Femur (tissue), 1 donor: ENCODE data around the gene PRELID3B.
"Not testable (repeated sequence)": the region's sequence is repeated elsewhere in the genome, so short reads cannot be mapped to it uniquely, and the experiment has no call there.

Source experiments
- DNase-seq: peaks from one replicate; pipeline ENCODE4 v3.0.0-alpha.2; 2017

Gene PRELID3B

DNA sequence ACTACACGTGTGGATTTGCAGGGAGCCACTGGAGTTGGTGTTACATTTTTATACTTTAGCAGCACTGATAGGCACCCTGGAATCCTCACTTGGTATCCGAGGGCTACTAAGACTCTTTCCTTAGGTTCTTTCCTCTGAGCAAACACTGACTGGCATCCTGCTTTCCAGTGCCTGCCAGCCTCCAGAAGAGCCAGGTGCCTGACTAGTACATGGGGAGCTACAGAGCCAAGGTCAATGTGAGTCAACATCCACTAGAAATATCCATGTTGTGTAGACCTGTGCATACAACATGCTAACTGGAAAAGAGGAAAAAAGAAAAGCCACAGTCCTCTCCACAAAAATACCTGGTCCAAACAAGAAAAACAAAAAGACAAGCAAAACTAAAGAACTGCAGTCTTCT lies 17.5 kb downstream of the PRELID3B start:
- DNase-seq, result no peak

DNA sequence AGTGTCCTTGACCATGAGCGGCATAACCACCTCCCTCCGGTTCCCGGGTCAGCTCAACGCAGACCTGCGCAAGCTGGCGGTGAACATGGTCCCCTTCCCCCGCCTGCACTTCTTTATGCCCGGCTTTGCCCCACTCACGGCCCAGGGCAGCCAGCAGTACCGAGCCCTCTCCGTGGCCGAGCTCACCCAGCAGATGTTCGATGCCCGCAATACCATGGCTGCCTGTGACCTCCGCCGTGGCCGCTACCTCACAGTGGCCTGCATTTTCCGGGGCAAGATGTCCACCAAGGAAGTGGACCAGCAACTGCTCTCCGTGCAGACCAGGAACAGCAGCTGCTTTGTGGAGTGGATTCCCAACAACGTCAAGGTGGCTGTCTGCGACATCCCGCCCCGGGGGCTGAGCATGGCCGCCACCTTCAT lies 18.5 kb downstream of the PRELID3B start:
- DNase-seq, result no peak

DNA sequence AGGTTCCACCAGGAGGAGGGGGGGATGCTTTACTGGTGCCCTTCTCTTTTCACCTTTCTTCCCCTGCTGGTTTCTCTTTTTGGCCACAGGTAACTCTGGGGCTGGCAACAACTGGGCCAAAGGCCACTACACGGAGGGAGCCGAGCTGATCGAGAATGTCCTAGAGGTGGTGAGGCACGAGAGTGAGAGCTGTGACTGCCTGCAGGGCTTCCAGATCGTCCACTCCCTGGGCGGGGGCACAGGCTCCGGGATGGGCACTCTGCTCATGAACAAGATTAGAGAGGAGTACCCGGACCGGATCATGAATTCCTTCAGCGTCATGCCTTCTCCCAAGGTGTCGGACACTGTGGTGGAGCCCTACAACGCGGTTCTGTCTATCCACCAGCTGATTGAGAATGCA lies 19.0 kb downstream of the PRELID3B start:
- no peak for DNase-seq

DNA sequence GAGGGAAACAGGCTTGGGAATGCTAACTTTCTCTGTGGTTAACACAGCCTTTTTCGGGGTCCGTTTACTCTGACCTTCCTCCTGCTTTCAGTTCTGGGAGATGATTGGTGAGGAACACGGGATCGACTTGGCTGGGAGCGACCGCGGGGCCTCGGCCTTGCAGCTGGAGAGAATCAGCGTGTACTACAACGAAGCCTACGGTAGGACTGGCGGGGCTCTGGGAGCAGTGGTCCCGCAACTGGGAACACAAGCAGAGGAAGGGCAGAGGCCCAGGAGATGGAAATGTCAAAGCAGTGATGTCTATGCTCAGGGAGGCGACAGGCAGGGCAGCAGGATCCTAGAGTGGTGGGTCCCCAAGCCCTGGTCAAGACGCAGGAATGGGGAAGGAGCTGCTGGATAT lies 19.8 kb downstream of the PRELID3B start:
- no peak for DNase-seq

DNA sequence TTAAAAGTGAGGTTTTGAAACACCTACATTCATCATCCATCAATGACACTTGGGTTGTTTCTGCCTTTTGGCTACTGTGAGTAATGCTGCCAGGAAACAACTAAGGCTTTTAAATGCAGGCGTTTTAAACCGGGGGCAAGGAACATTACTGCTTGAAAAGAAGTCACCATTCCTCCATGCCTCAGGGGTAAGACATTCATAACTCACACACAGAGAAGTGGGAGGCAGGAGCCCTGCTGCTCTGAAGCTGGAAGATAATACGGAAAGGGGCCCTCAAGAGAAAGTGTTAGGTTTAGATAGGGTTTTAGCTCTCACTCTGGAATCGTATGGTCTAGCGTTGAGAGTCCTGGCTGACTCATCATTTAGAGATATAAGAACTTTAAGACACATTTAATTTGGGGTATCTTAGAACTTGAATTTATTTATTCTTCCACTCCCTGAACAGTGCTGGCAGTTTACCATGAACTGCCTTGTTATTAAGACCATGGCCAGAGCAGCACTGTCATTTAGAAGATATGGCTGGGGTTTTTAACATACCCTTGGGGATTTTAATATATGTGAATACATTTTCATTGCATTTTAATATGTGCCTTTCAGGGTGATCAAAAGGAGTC lies 21.5 kb downstream of the PRELID3B start:
- DNase-seq, result no peak

DNA sequence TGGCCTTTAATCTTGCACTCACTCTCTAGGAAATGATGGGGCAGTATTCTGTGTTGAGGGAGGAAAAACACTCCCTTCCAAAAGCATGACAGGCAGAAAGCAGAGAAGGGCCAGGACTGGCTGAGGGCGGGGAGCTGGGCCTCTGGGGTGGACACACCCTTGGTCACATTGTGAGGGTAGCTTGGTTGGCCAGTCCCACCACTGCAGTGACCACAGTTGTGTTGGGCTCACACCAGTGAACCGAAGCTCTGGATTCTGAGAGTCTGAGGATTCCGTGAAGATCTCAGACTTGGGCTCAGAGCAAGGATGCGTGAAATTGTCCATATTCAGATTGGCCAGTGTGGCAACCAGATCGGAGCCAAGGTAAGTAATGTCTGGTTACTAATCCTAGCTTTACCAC lies 23.4 kb downstream of the PRELID3B start, which contains the start of gene TUBB1:
Gene TUBB1 (plus strand): TSS at position 213 of the 400 bp plus-strand sequence. CDS start 94 bp downstream, at position 307.
- DNase-seq, result peak; percentile 66

DNA sequence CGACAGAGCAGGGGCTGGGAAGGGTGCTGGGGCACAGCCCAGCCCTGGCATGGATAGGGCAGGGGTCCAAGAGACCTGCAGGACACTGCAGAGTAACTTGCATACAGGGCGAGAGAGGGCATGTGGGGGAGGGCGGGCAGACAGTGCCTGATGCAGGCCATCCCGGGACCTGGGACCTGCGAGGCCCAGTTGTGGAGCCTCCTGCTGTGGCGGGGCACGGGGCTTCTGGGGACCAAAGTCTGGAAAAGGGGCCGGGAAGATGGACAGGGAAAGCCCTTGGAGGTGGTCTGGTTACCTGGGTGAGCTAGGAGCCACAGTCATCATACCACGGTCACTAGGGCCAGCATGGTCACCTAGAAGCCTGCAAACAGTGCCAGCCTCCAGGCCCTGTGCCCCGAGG lies 23.8 kb downstream of the PRELID3B start:
- DNase-seq, result no peak

DNA sequence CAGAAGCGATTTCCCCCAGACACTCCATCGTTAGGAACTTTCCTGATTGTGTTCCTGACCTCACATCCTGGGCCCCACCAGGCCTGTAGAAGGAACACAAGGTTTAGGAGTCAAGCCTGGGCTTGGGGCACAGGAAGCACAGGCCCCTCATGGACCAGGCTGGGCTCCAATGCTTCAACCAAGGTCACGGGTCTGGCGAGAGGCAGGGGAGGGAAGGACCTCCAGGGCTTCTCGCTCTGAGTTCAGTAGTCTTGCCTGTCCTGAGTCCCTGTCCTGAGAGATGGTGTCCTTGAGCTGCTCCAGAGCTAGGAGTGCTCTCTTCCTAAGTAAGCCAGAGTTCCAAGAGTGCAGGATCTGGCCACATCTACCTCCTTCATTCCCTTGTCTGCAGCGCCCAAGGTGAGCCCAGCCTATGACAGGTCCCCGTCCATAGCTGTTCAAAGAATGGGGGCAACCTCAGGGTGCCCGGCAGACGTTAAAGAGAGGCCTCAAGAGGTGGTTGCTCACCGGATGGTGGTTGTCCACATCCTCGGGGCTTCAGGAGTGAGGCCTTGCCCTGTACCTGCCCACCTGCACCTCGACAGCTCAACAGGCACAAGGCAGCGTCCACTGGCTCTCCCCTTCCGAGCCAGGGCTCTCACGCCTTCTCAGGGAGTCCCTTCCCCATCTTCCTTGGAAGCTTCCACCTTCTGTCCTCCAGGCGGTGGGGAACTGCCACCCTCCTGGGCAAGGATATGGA lies 24.9 kb downstream of the PRELID3B start:
- DNase-seq, result no peak

DNA sequence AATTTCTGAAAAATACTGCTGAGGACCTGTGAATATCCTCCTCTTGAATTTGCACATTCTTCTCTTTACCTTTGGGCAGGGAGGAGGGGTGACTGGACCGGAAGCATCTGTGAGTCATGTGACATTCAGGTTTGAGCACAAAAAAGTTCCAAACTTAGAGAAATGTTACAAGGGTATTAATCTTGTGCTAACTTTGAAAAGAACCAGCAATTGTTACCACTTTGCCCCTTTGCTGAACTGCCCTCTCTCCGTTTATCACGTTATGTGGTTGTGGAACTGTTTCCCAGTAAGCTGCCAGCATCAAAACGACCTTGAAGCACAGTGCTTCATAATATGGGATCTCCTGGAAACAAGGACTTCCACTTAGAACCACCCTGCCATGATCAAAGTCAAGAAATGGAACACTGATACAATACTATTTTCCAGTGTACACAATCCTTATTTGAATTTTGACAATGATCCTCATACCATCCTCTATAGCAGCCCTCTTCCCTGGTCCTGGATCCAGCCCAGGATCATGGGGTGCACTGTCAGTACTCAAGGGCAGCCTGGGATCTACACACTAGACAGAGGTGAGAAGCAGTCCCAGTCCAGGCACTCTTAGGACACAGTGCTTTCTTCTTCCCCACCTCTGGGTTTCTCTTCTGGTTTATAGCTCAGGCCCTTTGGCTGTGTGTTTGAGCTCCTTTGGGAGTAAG lies 25.6 kb downstream of the PRELID3B start:
- DNase-seq, result no peak

DNA sequence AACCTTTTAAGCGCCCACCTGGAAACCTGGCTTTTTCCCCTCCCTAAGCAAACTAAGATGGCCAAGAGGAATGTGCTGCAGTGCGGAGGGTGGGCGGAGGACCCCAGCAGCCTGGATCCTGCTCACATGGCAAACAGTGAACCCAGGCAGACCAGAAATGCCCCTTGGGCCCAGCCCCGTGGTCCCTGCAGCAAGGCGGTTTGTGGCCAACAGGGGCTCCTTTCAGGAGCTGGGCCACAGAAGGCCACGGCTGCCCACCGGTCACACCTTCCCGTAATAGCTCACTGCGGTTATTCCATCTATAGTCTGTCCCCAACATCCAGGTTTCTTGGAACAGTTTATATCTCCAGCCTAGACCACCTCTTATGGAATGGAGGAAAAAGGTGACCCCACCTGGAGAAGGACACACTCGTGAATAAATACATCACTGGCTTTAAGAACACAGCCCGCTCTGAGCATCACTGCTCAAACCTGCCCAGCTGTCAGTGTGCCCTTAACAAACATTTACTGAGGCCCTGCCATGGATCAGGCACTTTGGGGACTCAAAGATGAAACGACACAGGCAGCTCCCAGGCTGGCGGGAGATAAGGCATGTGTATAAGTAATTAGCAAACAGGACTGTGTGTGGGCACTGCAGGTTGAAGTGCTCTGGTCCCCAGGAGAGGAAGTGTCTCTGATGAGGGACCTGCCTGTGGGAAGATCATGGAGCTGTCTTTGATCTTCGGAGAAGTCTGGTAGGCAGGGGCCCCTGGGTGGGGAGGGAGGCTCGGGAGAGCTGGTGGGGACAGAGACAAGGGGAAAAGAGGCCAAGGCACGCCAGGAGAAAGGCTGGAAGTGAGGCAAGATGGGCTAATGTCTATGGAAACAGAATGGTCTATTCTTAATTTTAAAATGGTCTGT lies 26.5 kb downstream of the PRELID3B start:
- DNase-seq, result no peak

DNA sequence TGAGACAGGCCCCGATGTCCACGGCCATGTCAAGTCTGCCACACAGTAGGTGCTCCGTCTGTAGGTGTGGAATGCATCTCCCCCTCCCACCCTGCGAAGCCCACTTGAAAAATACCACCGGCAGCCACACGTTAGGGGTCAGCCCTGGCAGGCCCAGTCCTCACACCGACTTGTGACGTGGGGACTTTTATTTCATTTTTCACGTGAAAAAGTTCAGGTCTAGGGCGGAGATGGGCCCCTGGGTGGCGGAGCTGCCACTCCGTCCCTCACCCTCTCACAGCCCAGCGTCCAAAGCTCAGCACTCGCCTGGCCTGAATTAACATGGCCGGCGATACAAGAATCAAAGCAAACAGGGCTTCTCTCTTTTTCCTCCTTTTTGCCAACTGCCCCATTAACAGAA lies 27.2 kb downstream of the PRELID3B start:
- no peak for DNase-seq

DNA sequence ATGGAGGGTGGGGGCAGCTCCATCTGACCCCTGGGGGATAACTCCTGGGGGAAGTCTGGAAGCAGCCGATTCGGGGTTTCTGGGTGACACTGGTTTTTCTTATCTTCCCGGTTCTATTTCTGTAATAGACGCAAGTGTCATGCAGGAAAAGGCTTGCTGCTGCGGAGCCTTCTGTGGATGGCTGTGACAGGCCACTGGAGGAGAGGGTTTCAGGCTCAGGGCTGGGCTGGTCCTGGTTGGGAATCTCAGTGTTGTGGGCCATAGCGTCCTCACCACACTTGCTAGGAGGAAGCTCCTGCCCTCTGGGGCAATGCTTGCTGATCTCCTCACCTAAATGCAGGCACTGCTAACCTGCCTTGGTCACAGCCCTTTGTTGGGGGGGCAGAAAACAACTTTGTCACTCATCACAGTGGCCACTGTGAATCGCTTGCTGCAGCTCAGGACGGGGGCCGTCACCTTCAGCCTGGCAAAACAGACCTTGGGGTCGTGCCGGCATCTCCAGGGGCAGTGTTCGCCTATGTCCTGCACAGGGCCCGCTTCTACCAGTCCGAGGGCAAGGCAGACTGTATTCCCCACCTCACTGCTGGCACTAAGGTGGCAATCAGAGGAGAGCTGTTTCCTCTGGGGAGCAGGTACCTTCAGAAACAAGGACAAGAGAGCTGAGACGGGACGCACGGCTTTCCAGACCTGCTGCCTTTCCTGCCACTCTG lies 27.8 kb downstream of the PRELID3B start:
- no peak for DNase-seq

DNA sequence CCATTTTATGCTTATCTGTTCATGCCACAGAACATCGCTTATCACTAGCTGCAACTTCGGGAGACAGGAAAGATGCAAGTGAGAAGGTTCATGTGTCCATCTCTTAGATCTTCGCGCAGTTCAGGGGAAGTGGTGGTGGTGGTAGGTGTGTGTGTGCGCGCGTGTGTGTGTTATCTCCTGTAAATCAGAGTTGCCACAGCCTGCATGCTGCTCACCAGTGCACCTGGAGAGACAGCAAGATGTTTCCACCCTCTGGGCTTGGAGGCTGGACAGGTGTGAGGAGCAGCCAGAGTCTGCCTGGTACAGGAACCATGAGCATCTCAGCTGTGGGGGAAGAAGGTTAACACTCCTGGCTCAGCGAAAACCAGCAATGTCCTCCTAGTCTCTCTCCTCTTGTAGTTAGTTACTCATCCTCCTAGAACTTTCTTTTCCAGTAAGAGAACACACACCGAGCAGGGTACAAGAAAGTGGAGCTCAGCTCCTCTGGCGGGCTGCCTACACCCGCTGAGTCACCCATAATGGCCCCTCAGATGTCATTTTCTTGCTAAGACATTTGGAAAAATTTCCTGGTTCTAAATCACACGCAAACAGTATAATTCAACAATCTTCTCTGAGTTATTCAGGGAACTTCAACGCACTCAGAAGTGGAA lies 28.5 kb downstream of the PRELID3B start:
- DNase-seq, result no peak

DNA sequence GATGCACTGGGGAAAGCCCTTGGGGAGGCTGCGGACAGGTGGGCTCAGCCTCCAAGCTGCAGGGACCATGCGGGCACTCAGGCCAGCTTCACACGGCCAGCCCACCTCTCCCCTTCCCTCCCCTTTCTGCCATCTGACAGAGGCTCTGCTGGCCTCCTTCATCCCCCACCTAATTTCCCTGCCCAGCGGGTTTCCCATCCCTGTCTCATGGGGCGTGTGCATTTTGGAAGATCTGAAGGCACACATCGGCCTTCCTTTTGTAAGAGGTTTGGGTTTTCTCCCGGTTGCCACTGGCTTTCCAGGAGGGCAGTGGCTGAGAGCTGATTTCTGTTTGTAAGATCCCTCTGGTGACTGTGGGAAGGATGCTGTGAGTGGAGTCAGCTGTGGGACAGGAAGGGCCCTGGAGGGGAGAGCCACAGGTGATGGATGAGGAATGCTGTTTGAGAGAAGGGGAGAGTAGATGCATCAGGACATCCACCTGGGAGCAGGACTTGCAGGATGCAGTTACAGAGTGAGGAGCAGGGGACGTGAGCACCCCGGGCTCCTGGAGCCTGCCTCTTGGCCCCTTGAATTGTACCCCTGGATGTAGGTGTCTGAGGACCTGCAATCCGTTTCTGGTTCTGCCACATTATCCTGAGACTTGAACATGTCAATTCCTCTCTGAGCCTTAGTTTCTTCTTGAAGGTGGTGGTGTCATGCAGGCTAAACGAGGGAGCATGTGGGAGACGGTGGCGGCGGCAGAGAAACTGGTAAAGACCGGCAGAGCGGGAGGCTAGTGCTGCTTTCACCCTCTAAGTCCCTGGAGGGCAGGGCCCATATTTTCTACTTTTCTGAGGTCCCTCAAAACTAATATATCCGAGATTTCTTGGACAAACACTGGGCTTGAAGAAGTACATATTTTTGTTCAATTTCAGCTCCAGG lies 29.3 kb downstream of the PRELID3B start:
- no peak for DNase-seq

DNA sequence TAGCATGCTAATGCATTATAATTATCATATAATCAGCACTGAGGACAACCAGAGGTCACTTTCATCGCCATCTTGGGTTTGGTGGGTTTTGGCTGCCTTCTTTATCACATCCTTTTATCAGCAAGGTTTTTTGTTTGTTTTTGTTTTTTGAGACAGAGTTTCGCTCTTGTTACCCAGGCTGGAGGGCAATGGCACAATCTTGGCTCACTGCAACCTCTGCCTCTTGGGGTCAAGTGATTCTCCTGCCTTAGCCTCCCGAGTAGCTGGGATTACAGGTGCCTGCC lies 30.8 kb downstream of the PRELID3B start:
- not testable (repeated sequence) for DNase-seq

DNA sequence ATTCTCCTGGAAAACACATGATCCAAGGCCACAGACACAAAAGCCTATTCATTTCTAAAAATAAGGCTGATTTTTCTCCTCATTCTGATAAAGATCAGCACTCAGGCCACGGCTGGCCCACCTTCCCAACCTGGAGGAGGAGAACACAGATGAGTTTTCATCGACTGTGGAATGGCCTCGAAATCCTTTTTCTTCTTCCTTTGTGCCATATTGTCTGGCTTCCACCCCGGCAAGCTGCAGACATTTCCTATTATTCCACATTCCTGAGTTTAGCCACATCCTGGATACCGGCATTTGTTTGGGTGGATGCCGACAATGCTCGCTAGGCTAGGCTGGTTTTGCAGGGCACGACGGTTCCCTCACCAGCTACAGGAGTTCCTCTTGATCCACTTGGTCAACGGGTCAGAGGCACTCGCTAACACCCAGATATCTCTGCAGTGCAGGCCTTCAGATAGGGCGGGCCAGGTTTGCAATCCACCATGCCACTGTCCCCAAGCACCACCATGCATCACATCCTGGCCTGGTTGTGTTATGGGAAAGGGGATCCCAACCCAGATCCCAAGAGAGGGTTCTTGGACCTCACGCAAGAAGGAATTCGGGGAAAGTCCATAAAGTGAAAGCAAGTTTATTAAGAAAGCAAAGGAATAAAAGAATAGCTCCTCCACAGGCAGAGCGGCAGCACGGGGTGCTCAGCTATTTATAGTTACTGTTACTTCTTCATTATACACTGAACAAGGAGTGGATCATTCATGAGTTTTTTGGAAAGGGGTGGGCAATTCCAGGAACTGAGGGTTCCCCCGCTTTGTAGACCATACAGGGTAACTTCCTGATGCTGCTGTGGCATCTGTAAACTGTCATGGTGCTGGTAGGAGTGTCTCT lies 31.4 kb downstream of the PRELID3B start:
- DNase-seq, result peak; percentile 78

DNA sequence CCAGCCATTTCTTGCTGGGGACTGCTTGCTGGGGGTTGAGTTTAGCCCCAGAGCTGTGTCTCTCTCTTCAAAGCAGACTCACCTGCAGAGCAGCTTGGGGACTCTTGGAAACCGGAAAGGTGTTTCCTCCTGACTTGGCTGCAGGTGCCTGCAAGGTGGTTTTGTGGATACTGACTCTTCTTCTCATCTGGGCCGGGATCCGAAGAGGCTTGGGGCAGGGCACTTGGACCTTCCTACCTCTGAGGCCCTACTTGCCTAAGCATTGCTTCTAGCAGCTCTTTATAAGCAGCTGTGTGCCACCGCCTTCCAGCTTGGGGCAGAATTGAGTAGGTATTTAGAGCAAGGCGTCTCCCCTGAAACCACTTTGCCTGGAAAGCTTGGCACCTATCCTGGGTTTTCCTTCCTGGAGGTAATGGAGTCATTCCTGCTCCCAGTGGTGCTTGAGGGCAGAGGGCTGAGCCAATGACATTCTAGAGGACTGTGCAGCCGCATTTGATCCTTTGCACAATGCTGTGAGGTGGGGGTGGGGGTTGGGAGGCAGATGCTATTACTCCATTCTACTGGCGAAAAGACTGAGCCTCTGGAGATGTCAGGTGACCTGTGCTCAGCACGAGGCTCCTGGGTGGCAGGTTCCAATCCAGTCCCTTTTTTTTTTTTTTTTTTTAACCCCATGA lies 32.1 kb downstream of the PRELID3B start:
- no peak for DNase-seq

DNA sequence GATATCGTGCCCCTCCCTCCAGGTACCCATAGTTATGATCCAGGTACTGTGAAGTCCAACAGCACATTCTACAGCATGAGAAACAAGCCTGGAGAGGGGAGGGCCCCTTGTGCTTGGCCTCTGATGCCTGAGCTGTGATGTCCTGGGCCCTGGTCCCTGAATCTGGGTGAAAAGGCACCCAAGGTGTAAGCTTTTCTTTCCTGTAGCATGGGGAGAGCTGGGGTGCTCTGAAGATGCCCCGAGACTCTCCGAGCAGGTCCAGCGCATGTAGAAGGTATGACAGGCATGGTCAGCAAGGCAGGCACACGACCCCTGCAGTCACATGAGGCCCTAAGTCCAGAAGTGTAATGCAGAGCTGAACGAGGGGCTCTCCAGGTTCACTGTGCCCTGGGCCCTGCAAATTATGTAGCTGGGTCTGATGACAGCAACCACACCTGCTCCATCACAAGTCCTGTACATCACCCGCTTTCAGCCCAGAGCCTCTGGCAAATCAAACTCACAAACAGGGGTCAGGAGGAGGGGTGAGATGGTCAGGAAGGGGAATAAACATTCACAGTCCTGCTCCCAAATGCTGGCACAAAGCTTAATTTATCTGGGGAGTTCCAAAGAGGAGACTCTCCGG lies 33.8 kb downstream of the PRELID3B start:
- no peak for DNase-seq
